GM18505 (cell line): Measurements from ENCODE around the gene EXOSC2.

Source experiments
- ATAC-seq: cut with Tn5 transposase; IDR thresholded peaks from one replicate; pipeline ENCODE4 v1.9.1; 2021; ENCODE audit not compliant: unreplicated experiment
- POLR2A ChIP-seq: IDR thresholded peaks from 4 replicates; pipeline ENCODE4 v1.6.1; 2011; ENCODE audit warnings: borderline replicate concordance; ENCODE audit not compliant: insufficient read depth, insufficient read length; ENCODE audit errors: extremely low read depth

EXOSC2 gene

GRCh38 chr9:130740218-130741023 is 46.8 kb downstream of the EXOSC2 start:
- TF ChIP-seq POLR2A: no peak
- no peak for ATAC-seq

GRCh38 chr9:130741024-130741305 is 47.4 kb downstream of the EXOSC2 start:
- ATAC-seq: no peak
- TF ChIP-seq POLR2A: no peak

- no peak for TF ChIP-seq POLR2A
- ATAC-seq: no peak
These were observed 48.4 kb downstream of the EXOSC2 start for GRCh38 chr9:130741831-130742449.

GRCh38 chr9:130743656-130744055 is 50.1 kb downstream of the EXOSC2 start:
- no peak for ATAC-seq

GRCh38 chr9:130745210-130745800 is 51.7 kb downstream of the EXOSC2 start:
- TF ChIP-seq POLR2A: no peak
- ATAC-seq: no peak

More at GRCh38 chr9:130743656-130744055, 50.1 kb downstream of the EXOSC2 start:
- TF ChIP-seq POLR2A: no peak

- TF ChIP-seq POLR2A: no peak
- ATAC-seq: no peak
These were observed 52.2 kb downstream of the EXOSC2 start for GRCh38 chr9:130745829-130746228.

- no peak for ATAC-seq
- TF ChIP-seq POLR2A: no peak
These were observed 53.0 kb downstream of the EXOSC2 start for GRCh38 chr9:130746434-130747212.

GRCh38 chr9:130751631-130752355 is 58.2 kb downstream of the EXOSC2 start:
- no peak for TF ChIP-seq POLR2A
- no peak for ATAC-seq
